Measurements from ENCODE around the gene LILRA6. TPM values are rescaled to one million over a fixed set of nuclear protein-coding genes. Genes with fewer than 3 reads are reported as not detected.

Gene LILRA6
- total and polyA plus RNA-seq, 5 donors, result 1.00 to 3.9 (median 2.3) TPM

DNA sequence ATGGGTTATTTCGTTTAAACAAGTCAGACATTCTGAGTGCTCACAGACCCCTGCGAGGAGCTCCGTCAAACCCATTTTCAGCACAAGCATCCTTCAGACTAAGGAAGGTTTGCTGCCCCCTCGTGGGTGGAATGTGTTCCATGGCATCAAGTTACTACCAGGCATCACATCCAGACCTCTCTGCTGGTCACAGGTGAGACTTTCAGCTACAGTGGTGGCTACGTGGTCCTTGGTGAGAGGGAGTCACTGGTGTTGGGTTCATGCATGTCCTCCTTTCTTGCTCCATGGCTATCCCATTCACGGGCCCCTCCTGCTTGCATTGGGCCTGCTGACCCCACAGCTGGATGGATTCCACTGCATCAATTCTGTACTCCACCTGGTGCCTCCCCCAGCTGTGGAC is 23.5 kb upstream of the LILRA6 start:
- peak; percentile 63 to 88 (median 79) for DNase-seq
- H3K4me1 ChIP-seq (ENCODE audit: control insufficient read depth, insufficient read depth, low read length), result no peaks in the 10 kb centered on the region

DNA sequence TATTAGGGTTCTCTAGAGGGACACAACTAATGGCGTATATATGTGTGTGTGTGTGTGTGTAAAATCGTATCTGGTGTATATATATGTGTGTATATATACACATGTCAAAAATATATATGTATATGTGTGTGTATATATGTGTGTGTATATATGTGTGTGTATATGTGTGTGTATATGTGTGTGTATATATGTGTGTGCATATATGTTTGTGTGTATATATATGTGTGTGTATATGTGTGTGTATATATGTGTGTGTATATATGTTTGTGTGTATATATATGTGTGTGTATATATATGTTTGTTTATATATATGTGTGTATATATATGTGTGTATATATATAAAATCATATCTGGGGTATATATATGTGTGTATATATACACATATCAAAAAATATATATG is 19.9 kb upstream of the LILRA6 start:
- DNase-seq (no peak), ATAC-seq (no peak)
- intact Hi-C loops (cut with DNase I), result no loop called here
- Histone ChIP-seq H3K27ac (ENCODE audit: low read length) (no peak overlapping the region), H3K9me3 (ENCODE audit: control insufficient read depth, low read length) (no peaks in the 10 kb centered on the region), H3K27me3 (ENCODE audit: control insufficient read depth, insufficient read depth) (no peaks in the 10 kb centered on the region), H3K4me3 (ENCODE audit: low read length) (no peak overlapping the region), H3K4me1 (ENCODE audit: control insufficient read depth, insufficient read depth, low read length) (no peaks in the 10 kb centered on the region)
- 84% methylated on average over 2 of the region's 2 CpGs for WGBS

More for the DNA sequence above, 23.5 kb upstream of the LILRA6 start:
- ATAC-seq, result peak in 1 of 2 donors; percentile 39
- Histone ChIP-seq H3K4me3 (ENCODE audit: low read length) (no peak overlapping the region), H3K27me3 (ENCODE audit: control insufficient read depth, insufficient read depth) (no peaks in the 10 kb centered on the region), H3K9me3 (ENCODE audit: control insufficient read depth, low read length) (no peaks in the 10 kb centered on the region), H3K27ac (ENCODE audit: low read length) (no peak overlapping the region)
- 8% methylated on average over 6 of the region's 6 CpGs for WGBS
- intact Hi-C loops (cut with DNase I), result no loop called here

DNA sequence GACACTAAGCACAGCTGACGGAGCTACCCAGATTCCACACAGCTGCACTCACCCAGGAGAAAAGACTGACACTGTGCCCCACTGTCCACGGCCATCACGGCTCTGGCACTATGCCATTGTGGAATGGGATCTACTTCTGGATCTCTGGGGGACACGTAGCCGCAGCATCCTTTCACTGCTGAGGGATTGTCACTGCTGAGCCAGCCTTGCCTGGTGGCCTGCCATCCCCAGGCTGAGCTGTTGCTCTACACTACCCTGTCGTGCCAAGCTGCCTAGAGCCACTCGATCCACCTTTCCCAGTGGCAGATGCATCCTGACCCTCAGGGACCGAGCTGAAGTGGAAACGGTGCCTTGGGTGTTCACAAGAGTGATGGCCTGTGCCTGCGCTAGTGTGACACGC is 19.5 kb upstream of the LILRA6 start:
- no peak for ATAC-seq
- intact Hi-C loops (cut with DNase I), result no loop called here
- Histone ChIP-seq H3K27me3 (ENCODE audit: control insufficient read depth, insufficient read depth) (no peaks in the 10 kb centered on the region), H3K4me3 (ENCODE audit: low read length) (no peak overlapping the region), H3K4me1 (ENCODE audit: control insufficient read depth, insufficient read depth, low read length) (no peaks in the 10 kb centered on the region), H3K27ac (ENCODE audit: low read length) (no peak overlapping the region), H3K9me3 (ENCODE audit: control insufficient read depth, low read length) (no peaks in the 10 kb centered on the region)
- peak in 1 of 3 donors; percentile 32 for DNase-seq
- WGBS, result 75% methylated on average over 11 of the region's 11 CpGs

DNA sequence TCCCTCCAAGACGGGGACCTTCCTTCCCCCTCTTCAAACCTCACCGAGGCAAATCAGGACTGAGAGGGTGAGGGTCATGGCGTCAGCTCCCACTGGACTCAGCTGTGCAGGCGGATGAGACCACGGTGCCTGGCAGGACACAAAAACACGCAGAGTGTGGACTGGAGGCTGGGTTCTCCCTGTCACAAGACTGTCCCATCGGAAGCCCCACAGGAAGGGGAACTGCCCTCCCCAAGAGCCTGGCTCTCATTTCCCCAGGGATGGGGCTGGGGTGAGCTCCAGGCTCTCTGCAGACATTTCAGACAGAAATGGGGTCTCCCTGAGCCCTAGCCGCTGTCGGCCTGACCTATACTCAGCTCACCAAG is 14.5 kb upstream of the LILRA6 start, which contains the start of gene LILRB5:
TSS of gene LILRB5 (minus strand) at position 158 of the 365 bp plus-strand sequence. CDS start at position 78, 80 bp downstream.
- H3K9me3 ChIP-seq (ENCODE audit: control insufficient read depth, low read length), result no peaks in the 10 kb centered on the region
- 63% methylated on average over 9 of the region's 9 CpGs for WGBS
- no peaks in the 10 kb centered on the region for H3K27me3 ChIP-seq (ENCODE audit: control insufficient read depth, insufficient read depth)
- ATAC-seq (peak; percentile 52 to 58), DNase-seq (no peak)
- no peaks in the 10 kb centered on the region for H3K4me1 ChIP-seq (ENCODE audit: control insufficient read depth, insufficient read depth, low read length)
- peak within 1 kb of the TSS; percentile 22 for H3K27ac ChIP-seq (ENCODE audit: low read length)
- no peak within 1 kb of the TSS for H3K4me3 ChIP-seq (ENCODE audit: low read length)
- intact Hi-C loops (cut with DNase I), result no loop called here

DNA sequence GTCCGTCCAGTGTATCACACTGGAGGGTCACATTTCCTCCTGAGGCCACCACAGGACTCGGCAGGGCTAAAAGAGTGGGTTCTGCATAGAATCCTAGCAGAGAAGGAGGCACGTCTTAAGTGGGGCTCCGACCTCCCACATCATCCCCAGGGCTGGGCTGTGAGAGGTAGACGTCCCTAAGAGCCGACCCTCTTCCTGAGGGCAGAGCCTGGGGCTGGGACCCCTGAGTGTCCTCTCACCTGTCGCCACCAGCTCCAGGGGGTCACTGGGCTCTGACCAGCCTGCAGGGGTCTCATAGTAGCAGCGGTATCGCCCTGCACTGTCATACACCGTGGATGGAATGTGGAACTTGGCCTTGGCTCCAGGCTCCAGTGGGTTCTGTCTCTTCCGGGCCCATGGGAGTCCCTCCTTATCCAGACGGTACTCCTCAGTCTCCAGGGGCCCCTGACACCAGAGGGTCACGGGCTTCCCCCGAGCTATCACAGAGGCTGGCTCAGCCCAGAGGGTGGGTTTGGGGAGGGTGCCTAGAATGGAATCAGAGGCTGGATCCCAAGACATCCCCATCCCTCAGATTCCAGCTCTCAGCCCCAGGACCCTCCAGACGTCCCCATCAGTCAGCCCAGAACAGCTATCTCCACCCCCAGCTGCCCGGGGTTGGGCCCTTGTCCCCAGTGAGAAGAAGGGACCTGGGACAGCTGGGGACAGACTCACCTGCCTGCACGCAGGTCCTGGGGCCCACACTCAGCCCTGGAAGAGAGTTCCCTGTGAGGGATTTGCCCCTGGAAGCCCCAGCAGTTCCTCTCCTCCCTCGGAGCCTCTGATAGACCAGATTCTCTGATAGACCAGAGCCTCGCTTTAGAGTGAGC is 13.9 kb upstream of the LILRA6 start:
- ATAC-seq (peak in 1 of 2 donors; percentile 27), DNase-seq (peak in 1 of 3 donors; percentile 13)
- Histone ChIP-seq H3K4me3 (ENCODE audit: low read length) (no peak overlapping the region), H3K9me3 (ENCODE audit: control insufficient read depth, low read length) (no peaks in the 10 kb centered on the region), H3K4me1 (ENCODE audit: control insufficient read depth, insufficient read depth, low read length) (no peaks in the 10 kb centered on the region), H3K27ac (ENCODE audit: low read length) (peak overlapping the region; percentile 22), H3K27me3 (ENCODE audit: control insufficient read depth, insufficient read depth) (no peaks in the 10 kb centered on the region)
- intact Hi-C loops (cut with DNase I), result no loop called here
- 65% methylated on average over 19 of the region's 19 CpGs for WGBS

DNA sequence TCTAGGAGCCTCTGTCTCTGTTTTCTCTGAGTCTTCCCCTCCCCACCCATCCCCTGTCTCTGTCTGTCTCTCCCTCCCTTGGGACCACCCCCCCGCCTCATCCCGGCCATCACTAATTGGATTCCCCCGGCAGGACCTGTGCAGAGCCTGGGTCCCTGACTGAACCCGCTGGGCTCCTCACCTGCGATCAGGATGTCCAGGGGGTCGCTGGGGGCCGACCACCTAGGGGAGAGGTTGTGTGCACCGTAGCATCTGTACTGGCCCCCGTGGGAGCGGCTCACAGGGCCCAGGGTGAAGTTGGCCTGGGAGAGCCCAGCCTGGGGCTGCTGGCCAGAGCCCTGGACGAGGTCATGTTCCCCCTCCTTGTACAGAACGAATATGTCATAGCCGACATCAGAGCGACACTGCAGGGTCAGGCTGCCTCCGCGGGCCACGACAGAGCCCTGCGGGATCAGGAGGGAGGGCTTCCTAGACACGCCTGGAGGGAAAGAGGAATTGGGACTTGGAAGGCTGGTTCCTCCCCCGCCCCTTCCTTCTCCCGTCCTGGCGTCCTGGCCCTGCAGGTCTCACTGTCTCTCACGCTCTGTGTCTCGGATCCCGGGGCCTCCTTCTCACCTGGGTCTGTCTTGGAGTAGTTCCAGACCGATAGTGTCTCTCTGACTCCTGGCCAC is 12.7 kb upstream of the LILRA6 start:
- Histone ChIP-seq H3K9me3 (ENCODE audit: control insufficient read depth, low read length) (no peaks in the 10 kb centered on the region), H3K27ac (ENCODE audit: low read length) (no peak overlapping the region), H3K4me1 (ENCODE audit: control insufficient read depth, insufficient read depth, low read length) (no peaks in the 10 kb centered on the region), H3K4me3 (ENCODE audit: low read length) (no peak overlapping the region), H3K27me3 (ENCODE audit: control insufficient read depth, insufficient read depth) (no peaks in the 10 kb centered on the region)
- 55% methylated on average over 26 of the region's 26 CpGs for WGBS
- ATAC-seq, result no peak
- intact Hi-C loops (cut with DNase I), result no loop called here
- peak in 1 of 3 donors; percentile 38 for DNase-seq

DNA sequence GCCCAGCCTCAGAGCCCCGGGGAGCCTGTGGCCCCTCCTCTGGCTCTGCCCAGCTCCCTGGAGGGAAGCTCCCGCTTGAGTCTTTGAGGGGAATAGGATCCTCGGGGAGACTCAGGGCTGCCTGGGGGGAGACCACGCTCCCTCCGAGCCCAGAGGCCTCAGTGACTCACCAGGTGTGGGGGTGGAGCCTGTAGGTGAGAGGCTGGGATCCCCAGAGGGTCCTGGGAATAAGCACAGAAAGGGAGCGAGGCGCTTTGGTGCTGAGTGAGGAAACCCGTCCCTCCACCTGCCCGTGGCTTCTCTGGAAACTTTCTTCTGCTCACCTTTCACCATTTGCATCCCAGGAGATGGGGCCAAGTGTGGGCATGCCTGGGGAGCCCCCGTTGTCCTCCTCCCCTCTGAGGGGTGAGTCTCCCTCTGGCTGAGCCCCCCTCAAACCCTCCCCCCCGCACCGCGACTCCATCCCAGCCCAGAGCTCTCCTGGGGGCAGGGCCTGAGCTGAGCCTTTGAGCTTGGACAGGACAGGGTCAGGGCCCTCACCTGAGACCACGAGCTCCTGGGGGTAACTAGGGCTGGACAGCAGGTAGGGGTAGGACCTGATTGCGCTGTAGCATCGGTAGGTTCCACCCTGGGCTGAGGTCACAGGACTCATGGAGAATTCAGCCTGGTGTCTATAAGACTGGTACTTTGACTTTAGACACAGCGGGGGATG is 11.8 kb upstream of the LILRA6 start:
- ATAC-seq, result no peak
- H3K4me3 ChIP-seq (ENCODE audit: low read length), result no peak overlapping the region
- H3K27me3 ChIP-seq (ENCODE audit: control insufficient read depth, insufficient read depth), result no peaks in the 10 kb centered on the region
- DNase-seq, result peak in 1 of 3 donors; percentile 28
- intact Hi-C loops (cut with DNase I), result no loop called here
- WGBS, result 53% methylated on average over 17 of the region's 17 CpGs
- no peak overlapping the region for H3K27ac ChIP-seq (ENCODE audit: low read length)
- H3K4me1 ChIP-seq (ENCODE audit: control insufficient read depth, insufficient read depth, low read length), result no peaks in the 10 kb centered on the region
- H3K9me3 ChIP-seq (ENCODE audit: control insufficient read depth, low read length), result no peaks in the 10 kb centered on the region

DNA sequence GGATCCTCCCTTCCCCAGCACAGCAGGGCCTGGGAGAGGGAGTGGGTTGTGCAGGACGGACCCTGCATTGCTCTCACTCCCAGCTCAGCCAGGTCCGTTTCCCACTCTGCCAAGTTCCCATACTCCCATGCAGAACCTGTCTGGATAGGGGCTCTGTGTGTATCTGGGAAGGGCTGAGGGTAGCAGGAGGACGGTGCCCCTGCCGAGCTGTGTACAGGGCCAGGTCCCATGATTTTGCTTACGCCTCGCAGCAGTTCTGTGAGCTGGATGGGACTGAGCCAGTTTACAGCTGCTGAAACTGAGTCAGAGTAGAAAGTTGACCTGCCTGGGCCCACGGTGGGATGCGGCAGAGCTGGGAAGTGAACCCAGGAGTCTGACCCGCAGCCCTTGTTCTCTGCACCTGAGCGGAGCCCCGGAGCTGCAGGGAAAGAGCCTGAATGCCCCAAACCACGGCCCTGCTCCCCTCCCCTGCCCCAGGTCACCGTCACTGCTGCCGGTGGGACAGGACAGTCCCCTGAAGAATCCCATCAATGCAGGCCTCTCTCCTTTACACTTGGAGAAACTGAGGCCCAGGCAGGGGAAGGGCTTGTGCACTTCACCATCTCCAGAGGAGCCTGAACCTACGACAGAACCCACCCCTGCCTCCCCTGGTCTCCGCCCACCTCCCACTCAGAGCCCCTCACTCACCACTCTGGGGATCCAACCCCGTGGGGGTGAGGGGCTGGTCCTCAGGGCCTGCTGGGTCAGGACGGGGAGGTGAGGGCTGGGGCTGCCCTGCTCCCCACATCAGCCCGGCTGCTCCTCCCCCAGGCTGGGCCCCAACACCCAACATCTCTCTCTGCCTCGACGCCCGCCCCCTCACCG is 11.0 kb upstream of the LILRA6 start:
- Histone ChIP-seq H3K4me3 (ENCODE audit: low read length) (no peak overlapping the region), H3K27me3 (ENCODE audit: control insufficient read depth, insufficient read depth) (no peaks in the 10 kb centered on the region), H3K27ac (ENCODE audit: low read length) (no peak overlapping the region), H3K4me1 (ENCODE audit: control insufficient read depth, insufficient read depth, low read length) (no peaks in the 10 kb centered on the region), H3K9me3 (ENCODE audit: control insufficient read depth, low read length) (no peaks in the 10 kb centered on the region)
- ATAC-seq, result peak in 1 of 2 donors; percentile 13
- intact Hi-C loops (cut with DNase I), result no loop called here
- WGBS, result 64% methylated on average over 23 of the region's 23 CpGs
- no peak for DNase-seq

DNA sequence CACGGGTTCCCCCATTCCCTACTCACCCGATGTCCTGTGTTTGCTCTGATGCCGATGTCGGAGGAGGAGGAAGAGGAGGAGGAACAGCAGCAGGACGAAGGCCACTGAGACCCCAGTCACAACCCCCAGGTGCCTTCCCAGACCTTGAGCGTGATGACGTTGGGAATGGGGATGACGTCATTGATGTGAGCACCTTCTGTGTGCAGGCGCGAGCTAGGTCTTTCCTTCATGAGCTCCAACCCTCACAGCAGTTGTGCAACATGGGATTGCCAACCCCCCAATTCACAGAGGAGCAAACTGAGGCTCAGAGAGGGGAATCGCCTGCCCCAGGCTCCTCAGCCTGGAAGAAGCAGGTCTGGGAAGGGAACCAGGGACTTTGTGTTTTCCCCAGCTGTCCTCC is 10.3 kb upstream of the LILRA6 start:
- no peak for ATAC-seq
- WGBS, result 77% methylated on average over 11 of the region's 11 CpGs

DNA sequence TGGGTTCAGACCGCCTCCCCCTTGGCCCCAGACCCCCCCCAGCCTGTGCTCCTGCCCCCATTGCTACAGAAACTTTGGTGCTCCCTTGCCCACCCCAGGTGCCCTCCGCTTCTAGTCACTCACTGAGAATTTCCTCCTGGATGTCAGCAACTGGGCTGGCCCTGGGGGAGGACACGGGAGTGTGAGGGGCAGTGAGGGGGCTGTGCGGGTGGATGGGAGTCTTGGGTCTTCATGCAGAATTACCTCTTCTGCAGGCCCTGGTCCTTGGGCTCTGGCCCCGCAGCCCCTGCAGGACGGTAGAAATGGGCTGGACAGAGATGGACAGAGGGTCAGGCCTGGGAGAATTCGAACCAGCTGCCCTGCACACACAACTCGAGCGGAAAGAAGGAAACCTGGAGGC is 9.7 kb upstream of the LILRA6 start:
- no peak for ATAC-seq
- Histone ChIP-seq H3K27me3 (ENCODE audit: control insufficient read depth, insufficient read depth) (no peaks in the 10 kb centered on the region), H3K4me1 (ENCODE audit: control insufficient read depth, insufficient read depth, low read length) (no peaks in the 10 kb centered on the region), H3K9me3 (ENCODE audit: control insufficient read depth, low read length) (no peaks in the 10 kb centered on the region), H3K4me3 (ENCODE audit: low read length) (no peak overlapping the region), H3K27ac (ENCODE audit: low read length) (no peak overlapping the region)
- no peak for DNase-seq
- 70% methylated on average over 9 of the region's 9 CpGs for WGBS
- intact Hi-C loops (cut with DNase I), result no loop called here

More for the DNA sequence above, 10.3 kb upstream of the LILRA6 start:
- no peak for DNase-seq
- H3K9me3 ChIP-seq (ENCODE audit: control insufficient read depth, low read length), result no peaks in the 10 kb centered on the region
- no peaks in the 10 kb centered on the region for H3K4me1 ChIP-seq (ENCODE audit: control insufficient read depth, insufficient read depth, low read length)
- H3K27ac ChIP-seq (ENCODE audit: low read length), result no peak overlapping the region
- intact Hi-C loops (cut with DNase I), result no loop called here
- no peak overlapping the region for H3K4me3 ChIP-seq (ENCODE audit: low read length)
- no peaks in the 10 kb centered on the region for H3K27me3 ChIP-seq (ENCODE audit: control insufficient read depth, insufficient read depth)

All from right cardiac atrium (tissue), 5 donors.